Neural cell (in vitro differentiated cells): Measurements from ENCODE around the gene NOSTRIN.

ENCODE experiments used
- CTCF ChIP-seq: fragments of 450-650 bp; IDR thresholded peaks from 2 replicates; pipeline ENCODE4 v1.5.1; 2014; ENCODE audit warnings: antibody characterized with exemption, mild to moderate bottlenecking, moderate library complexity; ENCODE audit not compliant: poor library complexity, severe bottlenecking
- EP300 ChIP-seq: fragments of 450-650 bp; conservative IDR thresholded peaks from 2 replicates; pipeline ENCODE4 v1.6.1; 2014; ENCODE audit warnings: antibody characterized with exemption, mild to moderate bottlenecking, moderate library complexity; ENCODE audit not compliant: poor library complexity, severe bottlenecking
- EZH2 ChIP-seq: fragments of 200-600, 300-800 bp; shearing (Covaris generic), sonication (generic); IDR thresholded peaks from 2 replicates; pipeline ENCODE4 v1.6.1; 2014; ENCODE audit warnings: antibody characterized with exemption, low read length, borderline replicate concordance, mild to moderate bottlenecking; ENCODE audit not compliant: insufficient read depth, poor library complexity, severe bottlenecking
- POLR2AphosphoS5 ChIP-seq: IDR thresholded peaks from 2 replicates; pipeline ENCODE4 v1.6.1; 2012
- TAF1 ChIP-seq: IDR thresholded peaks from 2 replicates; pipeline ENCODE4 v1.6.1; 2012; ENCODE audit warnings: low read depth

- TF ChIP-seq CTCF, result no peak
- no peak for TF ChIP-seq EP300
- no peak for TF ChIP-seq POLR2AphosphoS5
- no peak for TF ChIP-seq TAF1
- no peak for TF ChIP-seq EZH2
These were observed 4.2 kb upstream of the NOSTRIN start for GRCh38 chr2:168798076-168798887.
